GM19351 (cell line): ENCODE measurements around the gene SFT2D3.
A peak's percentile ranks its signal among the peaks of the same experiment; 100 is the strongest.

ENCODE experiments used
- ATAC-seq: cut with Tn5 transposase; IDR thresholded peaks from one replicate; pipeline ENCODE4 v1.9.1; 2021; ENCODE audit warnings: mild to moderate bottlenecking, moderate library complexity; ENCODE audit not compliant: unreplicated experiment

SFT2D3 gene

GRCh38 chr2:127681288-127681804 lies 20.0 kb upstream of the SFT2D3 start:
- ATAC-seq, result no peak

GRCh38 chr2:127681976-127682857 lies 19.1 kb upstream of the SFT2D3 start:
- no peak for ATAC-seq

- no peak for ATAC-seq
These were observed 18.2 kb upstream of the SFT2D3 start for GRCh38 chr2:127683056-127683455.

GRCh38 chr2:127683757-127684156 lies 17.5 kb upstream of the SFT2D3 start:
- ATAC-seq, result no peak

- ATAC-seq, result no peak
These were observed 15.8 kb upstream of the SFT2D3 start for GRCh38 chr2:127685410-127686080.

- ATAC-seq, result no peak
These were observed 12.9 kb upstream of the SFT2D3 start for GRCh38 chr2:127688405-127688804.

- no peak for ATAC-seq
These were observed 10.6 kb upstream of the SFT2D3 start for GRCh38 chr2:127690696-127691095.

- no peak for ATAC-seq
These were observed 6.3 kb upstream of the SFT2D3 start for GRCh38 chr2:127694986-127695385.

GRCh38 chr2:127695491-127696472 lies 5.5 kb upstream of the SFT2D3 start:
- no peak for ATAC-seq

GRCh38 chr2:127697482-127698180 lies 3.7 kb upstream of the SFT2D3 start:
- no peak for ATAC-seq

- ATAC-seq, result no peak
These were observed 2.5 kb upstream of the SFT2D3 start for GRCh38 chr2:127698553-127699355.

- peak; percentile 66 for ATAC-seq
These were observed 637 bp upstream of the SFT2D3 start for GRCh38 chr2:127700527-127701192.

- peak; percentile 39 for ATAC-seq
These were observed 526 bp downstream of the SFT2D3 start for GRCh38 chr2:127701651-127702394.

- ATAC-seq, result no peak
These were observed 1.2 kb downstream of the SFT2D3 start for GRCh38 chr2:127702395-127703009.

- ATAC-seq, result no peak
These were observed 2.0 kb downstream of the SFT2D3 start for GRCh38 chr2:127703282-127703681.

- ATAC-seq, result no peak
These were observed 3.5 kb downstream of the SFT2D3 start for GRCh38 chr2:127704641-127705390.
